ENCODE measurements around the gene NSRP1. TPM values are rescaled to one million over a fixed set of nuclear protein-coding genes. Genes with fewer than 3 reads are reported as not detected.

NSRP1 gene
- total and polyA plus RNA-seq, 2 of the 4 experiments (the other 2 are of a cell fraction) = 3.4 to 14.2 TPM

DNA sequence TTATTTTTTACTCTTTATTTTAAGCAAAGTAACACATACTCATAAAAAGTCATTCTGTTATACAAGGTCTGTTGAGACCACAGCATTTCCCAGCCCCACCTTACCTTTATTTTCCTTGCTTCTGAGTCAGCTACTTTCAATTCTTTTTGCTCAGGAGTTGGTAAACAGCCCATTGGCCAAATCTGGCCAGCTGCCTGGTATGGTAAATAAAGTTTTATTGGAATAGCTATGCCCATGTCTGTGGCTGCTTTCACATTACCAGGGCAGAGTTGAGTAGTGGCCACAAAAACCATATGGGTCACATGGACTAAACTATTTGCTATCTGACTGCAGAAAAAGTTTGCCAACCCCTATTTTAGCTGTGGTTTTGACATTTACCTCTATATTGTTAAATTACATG is 3.4 kb upstream of the NSRP1 start:
- Histone ChIP-seq H3K23ac (ENCODE audit: low read depth, low read length) (no peak overlapping the region), H4K5ac (ENCODE audit: low read depth, low read length) (no peak overlapping the region), H3K56ac (ENCODE audit: extremely low read depth, insufficient read depth, low read length) (no peak overlapping the region), H3K14ac (replicated peaks; ENCODE audit: low read depth, low read length) (no peak overlapping the region), H4K8ac (ENCODE audit: low read depth in 2 of 2, low read length in 2 of 2) (no peak overlapping the region), H2BK120ac (ENCODE audit: low read depth, low read length) (no peak overlapping the region), H3K79me1 (ENCODE audit: low read depth in 1 of 2, low read length in 2 of 2) (peaks cover 0 to 12% of the 10 kb centered on the region in 2 experiments; a peak in 2 of 4 replicates), H3K27me3 (ENCODE audit: control insufficient read depth, insufficient read depth, low read length) (no peaks in the 10 kb centered on the region; the same call in 1 of the 2 replicates), H3K9ac (ENCODE audit: low read depth, low read length) (no peak overlapping the region), H3K36me3 (ENCODE audit: control insufficient read depth, insufficient read depth, low read length) (no peaks in the 10 kb centered on the region), H3K9me1 (ENCODE audit: insufficient read depth, low read length) (no peaks in the 10 kb centered on the region), H3K4me2 (ENCODE audit: low read depth, low read length) (no peak overlapping the region), H4K20me1 (ENCODE audit: insufficient read depth, low read length) (no peaks in the 10 kb centered on the region; the same call in 1 of the 2 replicates), H2BK20ac (ENCODE audit: low read depth, low read length) (no peak overlapping the region), H2BK15ac (ENCODE audit: low read depth, low read length) (no peak overlapping the region), H2AFZ (replicated peaks; ENCODE audit: low read length, poor library complexity) (no peak overlapping the region), H2BK5ac (ENCODE audit: low read depth, low read length, poor library complexity, severe bottlenecking) (no peak overlapping the region), H3K4me1 (ENCODE audit: control insufficient read depth, insufficient read depth, low read length) (no peaks in the 10 kb centered on the region), H3K4ac (ENCODE audit: low read depth, low read length) (no peak overlapping the region), H3K4me3 (ENCODE audit: insufficient read depth, low read depth, low read length) (no peak overlapping the region), H3K9me3 (ENCODE audit: control insufficient read depth, insufficient read depth, low read length) (no peaks in the 10 kb centered on the region), H2AK9ac (replicated peaks; ENCODE audit: low read depth, low read length, poor library complexity) (no peak overlapping the region), H4K91ac (ENCODE audit: insufficient read depth, low read depth, low read length) (no peak overlapping the region), H3K27ac (ENCODE audit: insufficient read depth, low read length) (no peak overlapping the region), H2AK5ac (ENCODE audit: low read depth, low read length) (no peak overlapping the region), H3K18ac (ENCODE audit: low read depth, low read length) (no peak overlapping the region)
- dilution Hi-C loops (cut with HindIII; ENCODE audit: low sequenced_read_pairs, unreplicated experiment) (no loop called here), in situ Hi-C loops (cut with MboI; ENCODE audit: low sequenced_read_pairs) (no loop called here), intact Hi-C loops (cut with micrococcal nuclease) (no loop called here)
- CTCF ChIA-PET = interaction anchor here (1.1 to 3.4 kb wide), 3 partner anchors 9 to 152 kb away, joined by 3 to 21 read pairs (median 4); no protein-coding TSS in a partner anchor
- BruUV-seq (replicated peaks) = no TSS peak
- POLR2A ChIA-PET (ENCODE audit: unreplicated experiment) = no interaction called here
- ATAC-seq (ENCODE audit: low read depth) = no peak
- DNase-seq = no peak
- TF ChIP-seq MAFK (IDR thresholded peaks at IDR 0.05; ENCODE audit: low read depth, low read length) (no peak), NFE2L2 (IDR thresholded peaks at IDR 0.05; ENCODE audit: low read depth, low read length) (no peak), BHLHE40 (IDR thresholded peaks at IDR 0.05; ENCODE audit: low read depth, low read length) (no peak), MXI1 (IDR thresholded peaks at IDR 0.05; ENCODE audit: borderline replicate concordance, low read depth, low read length) (no peak), SMC3 (IDR thresholded peaks at IDR 0.05; ENCODE audit: low read depth, low read length) (no peak), RCOR1 (IDR thresholded peaks at IDR 0.05; ENCODE audit: insufficient replicate concordance, low read length) (no peak), CEBPB (IDR thresholded peaks at IDR 0.05; ENCODE audit: low read depth, low read length) (no peak), CHD1 (IDR thresholded peaks at IDR 0.05; ENCODE audit: low read depth, low read length) (no peak), RAD21 (IDR thresholded peaks at IDR 0.05; ENCODE audit: low read length) (no peak), POLR2A (IDR thresholded peaks at IDR 0.05; ENCODE audit: low read depth, low read length) (no peak), RFX5 (IDR thresholded peaks at IDR 0.05; ENCODE audit: low read depth, low read length) (no peak), FOS (IDR thresholded peaks at IDR 0.05; ENCODE audit: low read depth, low read length) (no peak), CTCF (conservative IDR thresholded peaks at IDR 0.05; ENCODE audit: low read depth, low read length) (no peak), MAZ (IDR thresholded peaks at IDR 0.05; ENCODE audit: borderline replicate concordance, low read depth, low read length) (no peak), USF2 (IDR thresholded peaks at IDR 0.05; ENCODE audit: low read depth, low read length) (no peak)
- TF ChIP-seq, protein P1, sequence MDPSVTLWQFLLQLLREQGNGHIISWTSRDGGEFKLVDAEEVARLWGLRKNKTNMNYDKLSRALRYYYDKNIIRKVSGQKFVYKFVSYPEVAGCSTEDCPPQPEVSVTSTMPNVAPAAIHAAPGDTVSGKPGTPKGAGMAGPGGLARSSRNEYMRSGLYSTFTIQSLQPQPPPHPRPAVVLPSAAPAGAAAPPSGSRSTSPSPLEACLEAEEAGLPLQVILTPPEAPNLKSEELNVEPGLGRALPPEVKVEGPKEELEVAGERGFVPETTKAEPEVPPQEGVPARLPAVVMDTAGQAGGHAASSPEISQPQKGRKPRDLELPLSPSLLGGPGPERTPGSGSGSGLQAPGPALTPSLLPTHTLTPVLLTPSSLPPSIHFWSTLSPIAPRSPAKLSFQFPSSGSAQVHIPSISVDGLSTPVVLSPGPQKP (IDR thresholded peaks at IDR 0.05; ENCODE audit: borderline replicate concordance, low read depth, low read length) = no peak

Data from IMR-90 (cell line).